Adrenal gland (tissue), 5 donors: Measurements from ENCODE around the gene IQCN.

Experiments
- POLR2A ChIP-seq, 2 donors: fragments of 450-650 bp; IDR thresholded peaks; one replicate each; pipeline ENCODE4 v1.6.1; 2017; ENCODE audit warnings: antibody characterized with exemption in 2 of 2, mild to moderate bottlenecking in 2 of 2, moderate library complexity in 1 of 2
- TF ChIP-seq, protein P1 (sequence below), 6 experiments: fragments of 450-650 bp in 4 of 6; fragments of 200-600 bp in 2 of 6; sonication (generic) in 1 of 6; IDR thresholded peaks; 1 replicate in 5 of 6; 2 replicates in 1 of 6; pipeline versions ENCODE4 v1.5.1 to v1.8.0; 2016 to 2021; ENCODE audit warnings: antibody characterized with exemption in 6 of 6, mild to moderate bottlenecking in 2 of 6, moderate library complexity in 1 of 6
- donor health status: DM: no; HTN: no; CAD: no.

DNA sequence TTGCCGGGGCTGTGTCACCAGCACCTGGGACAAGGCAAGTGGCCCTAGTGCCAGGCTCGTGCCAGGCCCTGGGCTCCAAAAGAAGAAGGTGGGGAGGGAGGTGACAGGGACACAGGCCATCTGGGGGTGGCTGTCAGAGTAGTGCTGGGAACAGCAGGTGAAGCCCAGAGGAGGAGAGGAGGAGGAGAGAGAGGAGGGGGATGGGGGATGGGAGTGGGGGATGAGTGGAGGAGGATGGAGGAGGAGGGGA lies 29.9 kb upstream of the IQCN start:
- TF ChIP-seq, protein P1, sequence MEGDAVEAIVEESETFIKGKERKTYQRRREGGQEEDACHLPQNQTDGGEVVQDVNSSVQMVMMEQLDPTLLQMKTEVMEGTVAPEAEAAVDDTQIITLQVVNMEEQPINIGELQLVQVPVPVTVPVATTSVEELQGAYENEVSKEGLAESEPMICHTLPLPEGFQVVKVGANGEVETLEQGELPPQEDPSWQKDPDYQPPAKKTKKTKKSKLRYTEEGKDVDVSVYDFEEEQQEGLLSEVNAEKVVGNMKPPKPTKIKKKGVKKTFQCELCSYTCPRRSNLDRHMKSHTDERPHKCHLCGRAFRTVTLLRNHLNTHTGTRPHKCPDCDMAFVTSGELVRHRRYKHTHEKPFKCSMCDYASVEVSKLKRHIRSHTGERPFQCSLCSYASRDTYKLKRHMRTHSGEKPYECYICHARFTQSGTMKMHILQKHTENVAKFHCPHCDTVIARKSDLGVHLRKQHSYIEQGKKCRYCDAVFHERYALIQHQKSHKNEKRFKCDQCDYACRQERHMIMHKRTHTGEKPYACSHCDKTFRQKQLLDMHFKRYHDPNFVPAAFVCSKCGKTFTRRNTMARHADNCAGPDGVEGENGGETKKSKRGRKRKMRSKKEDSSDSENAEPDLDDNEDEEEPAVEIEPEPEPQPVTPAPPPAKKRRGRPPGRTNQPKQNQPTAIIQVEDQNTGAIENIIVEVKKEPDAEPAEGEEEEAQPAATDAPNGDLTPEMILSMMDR (IDR thresholded peaks at IDR 0.05) = no peak
- TF ChIP-seq POLR2A (IDR thresholded peaks at IDR 0.05) = no peak
